GM12878 (cell line): Measurements from ENCODE around the gene SAMSN1. TPM values are rescaled to one million over a fixed set of nuclear protein-coding genes. Genes with fewer than 3 reads are reported as not detected.
A peak's percentile ranks its signal among the peaks of the same experiment; 100 is the strongest.

ENCODE experiments used
- CBX3 ChIP-seq: fragments of 200-600 bp; sonication (generic); IDR thresholded peaks from 2 replicates; pipeline ENCODE4 v1.6.1; 2016; ENCODE audit warnings: low read depth, borderline replicate concordance
- FOXM1 ChIP-seq: IDR thresholded peaks from 2 replicates; pipeline ENCODE4 v1.6.1; 2012; ENCODE audit warnings: low read depth, mild to moderate bottlenecking, inconsistent platforms, low read length, moderate library complexity
- MXI1 ChIP-seq: fragments of 150-350 bp; IDR thresholded peaks from 2 replicates; pipeline ENCODE4 v1.6.1; 2011; ENCODE audit warnings: low read depth, mild to moderate bottlenecking, inconsistent platforms, low read length, improper control_type of control experiment
- SUPT20H ChIP-seq: IDR thresholded peaks from 2 replicates; pipeline ENCODE4 v1.6.1; 2011; ENCODE audit warnings: low read depth, mild to moderate bottlenecking, low read length, moderate library complexity, borderline replicate concordance; ENCODE audit not compliant: control insufficient read depth
- TAF1 ChIP-seq: IDR thresholded peaks from 2 replicates; pipeline ENCODE4 v1.6.1; 2011; ENCODE audit warnings: mild to moderate bottlenecking, low read depth, low read length, borderline replicate concordance
- TCF12 ChIP-seq: IDR thresholded peaks from 2 replicates; pipeline ENCODE4 v1.6.1; 2011; ENCODE audit warnings: low read depth, mild to moderate bottlenecking, low read length
- ZZZ3 ChIP-seq: IDR thresholded peaks from 2 replicates; pipeline ENCODE4 v1.6.1; 2011; ENCODE audit warnings: low read depth; ENCODE audit not compliant: control insufficient read depth, insufficient read length
- polyA plus RNA-seq, 11 experiments: library from polyadenylated mRNA; depleted of rRNA in 4 of 11; unstranded in 6 of 11; stranded (reverse) in 5 of 11; fragments of >200 nt; fragmentation: Nextera tagmentation in 4 of 11; fragmentation: Illumina TruSeq in 1 of 11; extraction: Ambion mirVana in 4 of 11; extraction: Trizol in 1 of 11; gene quantifications; 1 replicate in 1 of 11; 2 replicates in 10 of 11; pipeline versions ENCODE4 v1.2.1 to v1.2.3, GENCODE V29; 2011 to 2016; ENCODE audit warnings: inconsistent platforms in 2 of 11, missing spikeins in 2 of 11, low read depth in 1 of 11
- total RNA-seq, 4 experiments: library from RNA; depleted of rRNA in 3 of 4; stranded (reverse); fragments of >200 nt in 3 of 4; fragmentation: Illumina TruSeq in 1 of 4; extraction: Trizol in 1 of 4; gene quantifications; 2 replicates each; pipeline versions ENCODE4 v1.2.1 to v1.2.3, GENCODE V29; 2013 to 2021
- TF ChIP-seq, protein P1 (sequence below): fragments of 450-650 bp; IDR thresholded peaks from 2 replicates; pipeline ENCODE4 v1.6.1; 2017; ENCODE audit warnings: mild to moderate bottlenecking, moderate library complexity
- TF ChIP-seq, protein P2 (sequence below): IDR thresholded peaks from 2 replicates; pipeline ENCODE4 v1.6.1; 2011; ENCODE audit warnings: low read depth, mild to moderate bottlenecking, low read length, moderate library complexity, borderline replicate concordance; ENCODE audit errors: extremely low read depth
- TF ChIP-seq, protein P3 (sequence below): fragments of 150-350 bp; IDR thresholded peaks from 2 replicates; pipeline ENCODE4 v1.6.1; 2016; ENCODE audit warnings: low read depth, low read length
- TF ChIP-seq, protein P4 (sequence below): fragments of 450-650 bp; IDR thresholded peaks from 2 replicates; pipeline ENCODE4 v1.6.1; 2017; ENCODE audit warnings: borderline replicate concordance
- TF ChIP-seq, protein P5 (sequence below): fragments of 450-650 bp; IDR thresholded peaks from 2 replicates; pipeline ENCODE4 v1.6.1; 2018; ENCODE audit warnings: borderline replicate concordance, mild to moderate bottlenecking; ENCODE audit not compliant: partially characterized antibody
- TF ChIP-seq, protein P6 (sequence below): IDR thresholded peaks from 2 replicates; pipeline ENCODE4 v1.6.1; 2011; ENCODE audit warnings: borderline replicate concordance, low read depth, mild to moderate bottlenecking, moderate library complexity, low read length; ENCODE audit not compliant: insufficient read depth, poor library complexity, severe bottlenecking

The SAMSN1 gene
- total and polyA plus RNA-seq, 10 of the 15 experiments (the other 5 are each of a cell fraction or from before 2014, with no cell fraction given), result 23.2 to 102 (median 44.9) TPM

DNA sequence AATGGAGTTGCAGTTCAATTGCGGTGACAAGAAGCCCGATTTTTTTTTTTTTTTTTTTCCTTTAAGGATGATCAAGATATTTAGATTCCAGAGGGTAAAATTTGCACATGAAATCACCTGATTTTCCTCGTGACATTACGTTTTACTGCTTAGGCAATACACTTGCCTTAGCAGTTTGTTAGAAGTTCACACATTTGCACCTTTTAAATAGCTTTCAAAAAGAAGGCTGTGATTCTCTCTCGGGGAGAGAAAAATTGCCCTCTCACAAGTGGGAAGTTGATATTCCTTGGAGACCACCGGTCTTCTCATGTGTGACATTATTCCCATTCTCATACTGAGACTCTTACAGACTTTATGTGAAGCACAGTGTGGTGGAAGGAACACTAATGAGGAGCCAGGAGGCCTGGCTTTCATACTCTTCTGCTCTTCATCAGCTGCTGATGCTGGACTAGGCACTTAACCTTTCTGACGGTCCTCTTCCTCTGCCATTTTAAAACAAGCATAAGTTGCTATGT is 93.3 kb downstream of the SAMSN1 start (continued):
- TF ChIP-seq, protein P1, sequence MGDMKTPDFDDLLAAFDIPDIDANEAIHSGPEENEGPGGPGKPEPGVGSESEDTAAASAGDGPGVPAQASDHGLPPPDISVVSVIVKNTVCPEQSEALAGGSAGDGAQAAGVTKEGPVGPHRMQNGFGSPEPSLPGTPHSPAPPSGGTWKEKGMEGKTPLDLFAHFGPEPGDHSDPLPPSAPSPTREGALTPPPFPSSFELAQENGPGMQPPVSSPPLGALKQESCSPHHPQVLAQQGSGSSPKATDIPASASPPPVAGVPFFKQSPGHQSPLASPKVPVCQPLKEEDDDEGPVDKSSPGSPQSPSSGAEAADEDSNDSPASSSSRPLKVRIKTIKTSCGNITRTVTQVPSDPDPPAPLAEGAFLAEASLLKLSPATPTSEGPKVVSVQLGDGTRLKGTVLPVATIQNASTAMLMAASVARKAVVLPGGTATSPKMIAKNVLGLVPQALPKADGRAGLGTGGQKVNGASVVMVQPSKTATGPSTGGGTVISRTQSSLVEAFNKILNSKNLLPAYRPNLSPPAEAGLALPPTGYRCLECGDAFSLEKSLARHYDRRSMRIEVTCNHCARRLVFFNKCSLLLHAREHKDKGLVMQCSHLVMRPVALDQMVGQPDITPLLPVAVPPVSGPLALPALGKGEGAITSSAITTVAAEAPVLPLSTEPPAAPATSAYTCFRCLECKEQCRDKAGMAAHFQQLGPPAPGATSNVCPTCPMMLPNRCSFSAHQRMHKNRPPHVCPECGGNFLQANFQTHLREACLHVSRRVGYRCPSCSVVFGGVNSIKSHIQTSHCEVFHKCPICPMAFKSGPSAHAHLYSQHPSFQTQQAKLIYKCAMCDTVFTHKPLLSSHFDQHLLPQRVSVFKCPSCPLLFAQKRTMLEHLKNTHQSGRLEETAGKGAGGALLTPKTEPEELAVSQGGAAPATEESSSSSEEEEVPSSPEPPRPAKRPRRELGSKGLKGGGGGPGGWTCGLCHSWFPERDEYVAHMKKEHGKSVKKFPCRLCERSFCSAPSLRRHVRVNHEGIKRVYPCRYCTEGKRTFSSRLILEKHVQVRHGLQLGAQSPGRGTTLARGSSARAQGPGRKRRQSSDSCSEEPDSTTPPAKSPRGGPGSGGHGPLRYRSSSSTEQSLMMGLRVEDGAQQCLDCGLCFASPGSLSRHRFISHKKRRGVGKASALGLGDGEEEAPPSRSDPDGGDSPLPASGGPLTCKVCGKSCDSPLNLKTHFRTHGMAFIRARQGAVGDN, result no peak
- TF ChIP-seq SUPT20H, result no peak
- no peak for TF ChIP-seq ZZZ3
- TF ChIP-seq, protein P2, sequence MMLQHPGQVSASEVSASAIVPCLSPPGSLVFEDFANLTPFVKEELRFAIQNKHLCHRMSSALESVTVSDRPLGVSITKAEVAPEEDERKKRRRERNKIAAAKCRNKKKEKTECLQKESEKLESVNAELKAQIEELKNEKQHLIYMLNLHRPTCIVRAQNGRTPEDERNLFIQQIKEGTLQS, result no peak
- TF ChIP-seq TAF1, result 0 out of 2 replicates have a peak, but pooled peaks have one; percentile 22
- TF ChIP-seq CBX3, result no peak
- TF ChIP-seq, protein P3, sequence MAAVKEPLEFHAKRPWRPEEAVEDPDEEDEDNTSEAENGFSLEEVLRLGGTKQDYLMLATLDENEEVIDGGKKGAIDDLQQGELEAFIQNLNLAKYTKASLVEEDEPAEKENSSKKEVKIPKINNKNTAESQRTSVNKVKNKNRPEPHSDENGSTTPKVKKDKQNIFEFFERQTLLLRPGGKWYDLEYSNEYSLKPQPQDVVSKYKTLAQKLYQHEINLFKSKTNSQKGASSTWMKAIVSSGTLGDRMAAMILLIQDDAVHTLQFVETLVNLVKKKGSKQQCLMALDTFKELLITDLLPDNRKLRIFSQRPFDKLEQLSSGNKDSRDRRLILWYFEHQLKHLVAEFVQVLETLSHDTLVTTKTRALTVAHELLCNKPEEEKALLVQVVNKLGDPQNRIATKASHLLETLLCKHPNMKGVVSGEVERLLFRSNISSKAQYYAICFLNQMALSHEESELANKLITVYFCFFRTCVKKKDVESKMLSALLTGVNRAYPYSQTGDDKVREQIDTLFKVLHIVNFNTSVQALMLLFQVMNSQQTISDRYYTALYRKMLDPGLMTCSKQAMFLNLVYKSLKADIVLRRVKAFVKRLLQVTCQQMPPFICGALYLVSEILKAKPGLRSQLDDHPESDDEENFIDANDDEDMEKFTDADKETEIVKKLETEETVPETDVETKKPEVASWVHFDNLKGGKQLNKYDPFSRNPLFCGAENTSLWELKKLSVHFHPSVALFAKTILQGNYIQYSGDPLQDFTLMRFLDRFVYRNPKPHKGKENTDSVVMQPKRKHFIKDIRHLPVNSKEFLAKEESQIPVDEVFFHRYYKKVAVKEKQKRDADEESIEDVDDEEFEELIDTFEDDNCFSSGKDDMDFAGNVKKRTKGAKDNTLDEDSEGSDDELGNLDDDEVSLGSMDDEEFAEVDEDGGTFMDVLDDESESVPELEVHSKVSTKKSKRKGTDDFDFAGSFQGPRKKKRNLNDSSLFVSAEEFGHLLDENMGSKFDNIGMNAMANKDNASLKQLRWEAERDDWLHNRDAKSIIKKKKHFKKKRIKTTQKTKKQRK, result no peak
- TF ChIP-seq TCF12, result peak; percentile 58; the same call in 1 of the 2 replicates
- TF ChIP-seq, protein P4, sequence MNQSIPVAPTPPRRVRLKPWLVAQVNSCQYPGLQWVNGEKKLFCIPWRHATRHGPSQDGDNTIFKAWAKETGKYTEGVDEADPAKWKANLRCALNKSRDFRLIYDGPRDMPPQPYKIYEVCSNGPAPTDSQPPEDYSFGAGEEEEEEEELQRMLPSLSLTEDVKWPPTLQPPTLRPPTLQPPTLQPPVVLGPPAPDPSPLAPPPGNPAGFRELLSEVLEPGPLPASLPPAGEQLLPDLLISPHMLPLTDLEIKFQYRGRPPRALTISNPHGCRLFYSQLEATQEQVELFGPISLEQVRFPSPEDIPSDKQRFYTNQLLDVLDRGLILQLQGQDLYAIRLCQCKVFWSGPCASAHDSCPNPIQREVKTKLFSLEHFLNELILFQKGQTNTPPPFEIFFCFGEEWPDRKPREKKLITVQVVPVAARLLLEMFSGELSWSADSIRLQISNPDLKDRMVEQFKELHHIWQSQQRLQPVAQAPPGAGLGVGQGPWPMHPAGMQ, result no peak
- TF ChIP-seq, protein P5, sequence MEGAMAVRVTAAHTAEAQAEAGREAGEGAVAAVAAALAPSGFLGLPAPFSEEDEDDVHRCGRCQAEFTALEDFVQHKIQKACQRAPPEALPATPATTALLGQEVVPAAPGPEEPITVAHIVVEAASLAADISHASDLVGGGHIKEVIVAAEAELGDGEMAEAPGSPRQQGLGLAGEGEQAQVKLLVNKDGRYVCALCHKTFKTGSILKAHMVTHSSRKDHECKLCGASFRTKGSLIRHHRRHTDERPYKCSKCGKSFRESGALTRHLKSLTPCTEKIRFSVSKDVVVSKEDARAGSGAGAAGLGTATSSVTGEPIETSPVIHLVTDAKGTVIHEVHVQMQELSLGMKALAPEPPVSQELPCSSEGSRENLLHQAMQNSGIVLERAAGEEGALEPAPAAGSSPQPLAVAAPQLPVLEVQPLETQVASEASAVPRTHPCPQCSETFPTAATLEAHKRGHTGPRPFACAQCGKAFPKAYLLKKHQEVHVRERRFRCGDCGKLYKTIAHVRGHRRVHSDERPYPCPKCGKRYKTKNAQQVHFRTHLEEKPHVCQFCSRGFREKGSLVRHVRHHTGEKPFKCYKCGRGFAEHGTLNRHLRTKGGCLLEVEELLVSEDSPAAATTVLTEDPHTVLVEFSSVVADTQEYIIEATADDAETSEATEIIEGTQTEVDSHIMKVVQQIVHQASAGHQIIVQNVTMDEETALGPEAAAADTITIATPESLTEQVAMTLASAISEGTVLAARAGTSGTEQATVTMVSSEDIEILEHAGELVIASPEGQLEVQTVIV, result no peak
- no peak for TF ChIP-seq MXI1
- TF ChIP-seq, protein P6, sequence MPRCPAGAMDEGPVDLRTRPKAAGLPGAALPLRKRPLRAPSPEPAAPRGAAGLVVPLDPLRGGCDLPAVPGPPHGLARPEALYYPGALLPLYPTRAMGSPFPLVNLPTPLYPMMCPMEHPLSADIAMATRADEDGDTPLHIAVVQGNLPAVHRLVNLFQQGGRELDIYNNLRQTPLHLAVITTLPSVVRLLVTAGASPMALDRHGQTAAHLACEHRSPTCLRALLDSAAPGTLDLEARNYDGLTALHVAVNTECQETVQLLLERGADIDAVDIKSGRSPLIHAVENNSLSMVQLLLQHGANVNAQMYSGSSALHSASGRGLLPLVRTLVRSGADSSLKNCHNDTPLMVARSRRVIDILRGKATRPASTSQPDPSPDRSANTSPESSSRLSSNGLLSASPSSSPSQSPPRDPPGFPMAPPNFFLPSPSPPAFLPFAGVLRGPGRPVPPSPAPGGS, result peak; percentile 77
- no peak for TF ChIP-seq FOXM1
